Vagina (tissue), 2 donors: ENCODE results near the gene UBE2Q1. TPM values are rescaled to one million over a fixed set of nuclear protein-coding genes. Genes with fewer than 3 reads are reported as not detected.

Experiments
- DNase-seq, 2 donors: peaks; one replicate each; pipeline ENCODE4 v3.0.0-alpha.2; 2017; ENCODE audit errors: extremely low spot score in 2 of 2
- H3K27ac ChIP-seq: fragments of 200-600 bp; sonication (generic); one replicate; pipeline ENCODE4 v1.5.1; 2019
- H3K27me3 ChIP-seq: fragments of 200-600 bp; sonication (generic); one replicate; pipeline ENCODE4 v1.5.1; 2019
- H3K36me3 ChIP-seq, 2 donors: fragments of 200-600 bp; sonication (generic); one replicate each; pipeline ENCODE4 v1.5.1; 2017 to 2019
- H3K4me1 ChIP-seq: fragments of 200-600 bp; sonication (generic); one replicate; pipeline ENCODE4 v1.5.1; 2019
- H3K4me3 ChIP-seq, 2 donors: fragments of 200-600 bp; sonication (generic); 1 replicate in 1 of 2; 2 replicates in 1 of 2; pipeline ENCODE4 v1.5.1; 2016 to 2019
- H3K9me3 ChIP-seq: fragments of 200-600 bp; sonication (generic); one replicate; pipeline ENCODE4 v1.5.1; 2019
- POLR2A ChIP-seq, 2 donors: fragments of 450-650 bp; IDR thresholded peaks; one replicate each; pipeline ENCODE4 v1.6.1; 2017; ENCODE audit warnings: antibody characterized with exemption in 2 of 2, mild to moderate bottlenecking in 2 of 2, moderate library complexity in 2 of 2
- POLR2AphosphoS5 ChIP-seq, 2 donors: sonication (generic); formaldehyde crosslinking; IDR thresholded peaks; one replicate each; pipeline ENCODE4 v1.9.0; 2017; ENCODE audit warnings: antibody characterized with exemption in 2 of 2, mild to moderate bottlenecking in 2 of 2, low read depth in 1 of 2; ENCODE audit not compliant: insufficient read depth in 1 of 2
- intact Hi-C: fragments of 100-400 bp; cut with DNase I; formaldehyde crosslinking; loops from one replicate; pipeline ENCODE4 v1.15.1; 2023
- total RNA-seq: library from RNA; depleted of rRNA; stranded (reverse); fragments of >200 nt; gene quantifications from one replicate; pipeline ENCODE4 v1.2.3, GENCODE V29; 2016
- TF ChIP-seq, protein P1 (sequence below), 3 experiments: fragments of 450-650 bp in 2 of 3; fragments of 200-600 bp in 1 of 3; sonication (generic) in 1 of 3; IDR thresholded peaks; one replicate each; pipeline ENCODE4 v1.5.1; 2017 to 2019; ENCODE audit warnings: antibody characterized with exemption in 3 of 3, mild to moderate bottlenecking in 2 of 3, moderate library complexity in 2 of 3

UBE2Q1 gene
- total RNA-seq, 1 donor from 2014 or later = 17.9 TPM

DNA sequence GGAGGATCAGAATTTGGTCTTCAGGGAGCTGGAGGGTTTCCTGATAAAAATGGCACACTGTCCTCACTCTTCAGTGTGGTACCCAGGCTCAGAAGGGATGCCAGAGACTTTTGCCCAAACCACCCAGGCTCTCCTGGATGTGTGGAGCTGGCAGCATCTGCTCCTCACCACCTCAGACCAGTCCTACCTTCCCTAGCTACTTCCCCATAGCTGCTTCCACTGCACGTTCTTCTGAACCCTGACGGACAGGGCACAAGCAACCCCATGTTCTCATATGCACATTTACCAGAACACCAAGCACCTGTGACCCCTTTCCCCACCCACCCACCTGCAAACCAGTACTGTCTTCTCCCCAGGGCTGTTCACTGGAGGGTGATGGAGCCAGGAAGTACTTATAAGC is 44.9 kb upstream of the UBE2Q1 start:
- H3K9me3 ChIP-seq = no peaks in the 10 kb centered on the region
- intact Hi-C loops = no loop called here
- H3K4me3 ChIP-seq = no peak overlapping the region
- peaks cover 71% of the 10 kb centered on the region for H3K4me1 ChIP-seq
- TF ChIP-seq, protein P1, sequence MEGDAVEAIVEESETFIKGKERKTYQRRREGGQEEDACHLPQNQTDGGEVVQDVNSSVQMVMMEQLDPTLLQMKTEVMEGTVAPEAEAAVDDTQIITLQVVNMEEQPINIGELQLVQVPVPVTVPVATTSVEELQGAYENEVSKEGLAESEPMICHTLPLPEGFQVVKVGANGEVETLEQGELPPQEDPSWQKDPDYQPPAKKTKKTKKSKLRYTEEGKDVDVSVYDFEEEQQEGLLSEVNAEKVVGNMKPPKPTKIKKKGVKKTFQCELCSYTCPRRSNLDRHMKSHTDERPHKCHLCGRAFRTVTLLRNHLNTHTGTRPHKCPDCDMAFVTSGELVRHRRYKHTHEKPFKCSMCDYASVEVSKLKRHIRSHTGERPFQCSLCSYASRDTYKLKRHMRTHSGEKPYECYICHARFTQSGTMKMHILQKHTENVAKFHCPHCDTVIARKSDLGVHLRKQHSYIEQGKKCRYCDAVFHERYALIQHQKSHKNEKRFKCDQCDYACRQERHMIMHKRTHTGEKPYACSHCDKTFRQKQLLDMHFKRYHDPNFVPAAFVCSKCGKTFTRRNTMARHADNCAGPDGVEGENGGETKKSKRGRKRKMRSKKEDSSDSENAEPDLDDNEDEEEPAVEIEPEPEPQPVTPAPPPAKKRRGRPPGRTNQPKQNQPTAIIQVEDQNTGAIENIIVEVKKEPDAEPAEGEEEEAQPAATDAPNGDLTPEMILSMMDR (IDR thresholded peaks at IDR 0.05) = no peak
- no peak overlapping the region for H3K27ac ChIP-seq
- H3K27me3 ChIP-seq = no peaks in the 10 kb centered on the region
- DNase-seq = no peak
- peaks cover 0 to 35% of the 10 kb centered on the region in 2 donors for H3K36me3 ChIP-seq

DNA sequence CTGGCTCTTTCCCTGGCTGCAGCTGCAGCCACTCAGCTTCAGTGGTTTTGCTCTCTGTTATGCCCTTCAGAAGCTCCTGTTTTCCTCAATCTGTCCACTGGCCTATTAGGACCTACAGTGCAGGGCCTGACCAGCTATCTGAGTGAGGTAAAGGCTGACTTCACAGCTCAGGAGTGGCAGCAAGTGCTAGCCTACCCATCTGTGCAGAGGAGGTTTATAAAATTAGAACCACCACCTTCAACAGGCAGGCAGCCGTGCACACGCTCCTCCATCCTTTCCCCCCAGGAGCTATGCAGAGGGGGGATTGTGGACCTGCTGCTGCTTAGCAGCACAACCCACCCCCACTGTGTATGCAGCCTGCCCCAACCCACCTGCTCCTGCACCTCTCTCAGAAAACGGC is 41.2 kb upstream of the UBE2Q1 start:
- no peak for DNase-seq
- H3K27ac ChIP-seq = no peak overlapping the region
- peaks cover 46% of the 10 kb centered on the region for H3K4me1 ChIP-seq

DNA sequence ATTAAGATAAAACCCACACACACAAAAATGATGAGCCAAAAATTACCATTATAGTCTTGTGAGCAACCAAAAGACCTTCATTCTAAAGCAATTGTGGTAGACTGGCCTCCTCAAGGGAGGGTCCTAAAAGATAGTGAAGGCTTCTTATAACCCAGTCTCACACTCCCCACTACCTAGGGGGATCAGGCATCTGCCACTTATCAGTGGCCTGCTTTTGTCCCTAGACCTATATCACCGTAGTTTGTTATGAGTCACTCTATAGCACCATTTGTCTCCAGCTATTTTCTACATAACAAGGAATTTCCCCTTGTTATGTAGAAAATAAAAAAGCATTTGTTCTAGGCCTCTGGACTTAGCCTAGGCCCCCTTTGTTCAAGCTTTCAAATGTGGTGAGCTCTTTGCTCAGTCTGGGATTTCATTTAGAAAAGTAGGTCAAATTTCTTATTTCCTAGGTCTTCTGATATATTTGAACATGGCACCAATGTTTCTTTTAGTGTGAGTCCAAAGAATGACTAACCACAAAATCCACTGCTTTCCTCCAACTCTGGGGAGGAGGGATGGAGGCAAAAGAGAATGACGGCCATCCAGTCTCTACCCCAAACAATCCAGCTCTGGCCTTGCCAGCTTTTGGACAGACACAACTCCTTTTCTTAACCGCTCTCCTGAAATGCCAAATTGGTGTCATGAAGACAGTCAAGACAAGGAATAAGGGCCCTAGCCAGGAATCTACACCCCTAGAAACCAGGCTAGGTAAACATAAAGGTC is 40.6 kb upstream of the UBE2Q1 start:
- Histone ChIP-seq H3K36me3 (peaks cover 0 to 77% of the 10 kb centered on the region in 2 donors), H3K27me3 (no peaks in the 10 kb centered on the region), H3K4me1 (peaks cover 40% of the 10 kb centered on the region), H3K27ac (no peak overlapping the region), H3K9me3 (no peaks in the 10 kb centered on the region), H3K4me3 (no peak overlapping the region)
- intact Hi-C loops = no loop called here
- no peak for DNase-seq
- TF ChIP-seq POLR2A (IDR thresholded peaks at IDR 0.05) = no peak
- TF ChIP-seq, protein P1 (IDR thresholded peaks at IDR 0.05) = no peak
- no peak for TF ChIP-seq POLR2AphosphoS5 (IDR thresholded peaks at IDR 0.05; ENCODE audit: insufficient read depth in 1 of 2, low read depth in 1 of 2)

More for the DNA sequence above, 41.2 kb upstream of the UBE2Q1 start:
- TF ChIP-seq POLR2AphosphoS5 (IDR thresholded peaks at IDR 0.05; ENCODE audit: insufficient read depth in 1 of 2, low read depth in 1 of 2) (no peak), POLR2A (IDR thresholded peaks at IDR 0.05) (no peak)
- TF ChIP-seq, protein P1 (IDR thresholded peaks at IDR 0.05) = no peak
- Histone ChIP-seq H3K27me3 (no peaks in the 10 kb centered on the region), H3K9me3 (no peaks in the 10 kb centered on the region), H3K4me3 (no peak overlapping the region), H3K36me3 (peaks cover 0 to 71% of the 10 kb centered on the region in 2 donors)
- intact Hi-C loops = no loop called here

DNA sequence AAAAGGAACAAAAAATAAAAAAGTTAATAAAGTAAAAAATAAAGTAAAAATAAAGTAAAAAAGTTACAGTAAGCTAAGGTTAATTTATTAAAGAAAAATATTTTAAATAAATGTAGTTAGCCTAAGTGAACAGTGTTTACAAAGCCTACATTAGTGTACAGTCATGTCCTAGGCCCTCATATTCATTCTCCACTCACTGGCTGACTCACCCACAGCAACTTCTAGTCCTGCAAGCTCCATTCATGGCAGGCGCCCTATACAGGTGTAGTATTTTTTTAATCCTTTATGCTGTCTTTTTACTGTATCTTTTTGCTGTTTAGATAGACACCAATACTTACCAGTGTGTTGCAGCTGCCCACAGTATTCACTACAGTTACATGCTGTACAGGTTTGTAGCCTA is 37.2 kb upstream of the UBE2Q1 start:
- TF ChIP-seq, protein P1 (IDR thresholded peaks at IDR 0.05) = no peak
- no peak for TF ChIP-seq POLR2A (IDR thresholded peaks at IDR 0.05)
- TF ChIP-seq POLR2AphosphoS5 (IDR thresholded peaks at IDR 0.05; ENCODE audit: insufficient read depth in 1 of 2, low read depth in 1 of 2) = no peak
- Histone ChIP-seq H3K4me1 (peaks cover 17% of the 10 kb centered on the region), H3K4me3 (no peak overlapping the region), H3K36me3 (peaks cover 0 to 85% of the 10 kb centered on the region in 2 donors), H3K27ac (no peak overlapping the region), H3K9me3 (no peaks in the 10 kb centered on the region), H3K27me3 (no peaks in the 10 kb centered on the region)
- DNase-seq = no peak
- intact Hi-C loops = no loop called here

DNA sequence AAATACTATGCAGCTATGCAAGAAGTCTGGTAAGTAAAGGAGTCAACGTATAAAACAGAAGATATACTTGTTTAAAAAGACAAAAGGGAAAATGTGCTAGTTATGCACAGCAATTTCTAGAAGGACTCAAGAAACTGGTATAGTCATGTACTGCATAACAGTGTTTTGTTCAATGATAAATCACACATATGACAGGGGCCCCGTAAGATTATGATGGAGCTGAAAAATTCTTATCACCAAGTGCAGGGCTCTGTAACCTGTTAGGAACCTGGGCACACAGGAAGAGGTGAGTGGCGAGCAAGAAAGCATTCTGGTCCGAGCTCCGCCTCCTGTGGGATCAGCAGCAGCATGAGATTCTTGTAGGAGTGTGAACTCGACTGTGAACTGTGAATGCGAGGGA is 36.3 kb upstream of the UBE2Q1 start:
- no peak overlapping the region for H3K27ac ChIP-seq
- intact Hi-C loops = no loop called here
- H3K9me3 ChIP-seq = no peaks in the 10 kb centered on the region
- TF ChIP-seq, protein P1 (IDR thresholded peaks at IDR 0.05) = no peak
- TF ChIP-seq POLR2A (IDR thresholded peaks at IDR 0.05) (no peak), POLR2AphosphoS5 (IDR thresholded peaks at IDR 0.05; ENCODE audit: insufficient read depth in 1 of 2, low read depth in 1 of 2) (no peak)
- DNase-seq = no peak
- H3K36me3 ChIP-seq = peaks cover 0 to 87% of the 10 kb centered on the region in 2 donors
- H3K27me3 ChIP-seq = no peaks in the 10 kb centered on the region
- peaks cover 9% of the 10 kb centered on the region for H3K4me1 ChIP-seq
- H3K4me3 ChIP-seq = no peak overlapping the region
